Epithelial cell of proximal tubule (primary cell): ENCODE results near the gene ARHGEF40. TPM values are rescaled to one million over a fixed set of nuclear protein-coding genes. Genes with fewer than 3 reads are reported as not detected.

ENCODE experiments used
- DNase-seq: peaks from one replicate; pipeline ENCODE4 v3.0.0-alpha.2; 2011; ENCODE audit warnings: low read depth
- H3K4me3 ChIP-seq: 2 replicates; pipeline ENCODE4 v1.5.1; 2011; ENCODE audit warnings: low read depth, mild to moderate bottlenecking, low read length
- CTCF ChIP-seq: conservative IDR thresholded peaks from 2 replicates; pipeline ENCODE4 v1.5.1; 2012; ENCODE audit warnings: low read depth, mild to moderate bottlenecking, low read length
- total RNA-seq: library from RNA; depleted of rRNA; stranded (reverse); fragments of >200 nt; gene quantifications from 2 replicates; pipeline ENCODE4 v1.2.3, GENCODE V29; 2015

ARHGEF40 gene
- total RNA-seq, 1 donor from 2014 or later, result 42.7 TPM

GRCh38 chr14:21071225-21072030, 1.3 kb downstream of the ARHGEF40 start:
- DNase-seq, result no peak
- no peak for TF ChIP-seq CTCF
- peak overlapping the region; percentile 76 for H3K4me3 ChIP-seq

- no peak for TF ChIP-seq CTCF
- peak overlapping the region; percentile 76 for H3K4me3 ChIP-seq
- no peak for DNase-seq
Measured at GRCh38 chr14:21072031-21072473, 1.9 kb downstream of the ARHGEF40 start.

- no peak overlapping the region for H3K4me3 ChIP-seq
- DNase-seq, result no peak
- TF ChIP-seq CTCF, result no peak
Measured at GRCh38 chr14:21072781-21073339, 2.8 kb downstream of the ARHGEF40 start.

GRCh38 chr14:21073921-21074320, 3.8 kb downstream of the ARHGEF40 start:
- DNase-seq, result no peak
- H3K4me3 ChIP-seq, result no peak overlapping the region
- TF ChIP-seq CTCF, result no peak

GRCh38 chr14:21074398-21075272, 4.5 kb downstream of the ARHGEF40 start:
- no peak overlapping the region for H3K4me3 ChIP-seq
- TF ChIP-seq CTCF, result no peak
- DNase-seq, result no peak

- no peak overlapping the region for H3K4me3 ChIP-seq
- no peak for DNase-seq
- TF ChIP-seq CTCF, result no peak
Measured at GRCh38 chr14:21075719-21076437, 5.8 kb downstream of the ARHGEF40 start.
